Sigmoid colon (tissue), 3 donors: ENCODE measurements around the gene PISD.

Experiments
- POLR2A ChIP-seq, 2 donors: fragments of 450-650 bp; IDR thresholded peaks; one replicate each; pipeline ENCODE4 v1.6.1; 2016; ENCODE audit warnings: antibody characterized with exemption in 2 of 2, mild to moderate bottlenecking in 2 of 2, moderate library complexity in 2 of 2
- TF ChIP-seq, protein P1 (sequence below), 4 experiments: fragments of 450-650 bp in 3 of 4; fragments of 200-600 bp in 1 of 4; IDR thresholded peaks; one replicate each; pipeline ENCODE4 v1.5.1; 2016 to 2019; ENCODE audit warnings: antibody characterized with exemption in 4 of 4, mild to moderate bottlenecking in 3 of 4, moderate library complexity in 2 of 4

DNA sequence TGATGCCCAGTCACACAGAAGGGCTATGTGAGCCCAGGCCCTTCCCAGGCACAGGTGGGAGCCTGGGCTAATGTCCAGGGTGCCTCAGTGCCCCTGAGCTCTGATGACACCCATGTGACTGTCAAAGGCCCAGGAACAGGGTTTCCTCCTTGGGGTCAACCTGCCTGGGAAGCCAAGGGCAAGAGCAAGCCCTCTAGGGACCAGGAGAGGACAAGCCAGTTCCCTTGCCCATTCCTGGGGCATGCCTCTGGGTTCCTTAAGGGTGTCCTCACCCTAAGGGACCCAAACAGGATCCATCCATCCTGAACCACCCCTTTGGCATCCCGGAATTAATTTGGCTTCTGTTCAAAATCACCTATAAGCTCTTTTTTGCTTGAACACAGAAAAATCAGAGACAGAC lies 39.0 kb downstream of the PISD start:
- TF ChIP-seq, protein P1, sequence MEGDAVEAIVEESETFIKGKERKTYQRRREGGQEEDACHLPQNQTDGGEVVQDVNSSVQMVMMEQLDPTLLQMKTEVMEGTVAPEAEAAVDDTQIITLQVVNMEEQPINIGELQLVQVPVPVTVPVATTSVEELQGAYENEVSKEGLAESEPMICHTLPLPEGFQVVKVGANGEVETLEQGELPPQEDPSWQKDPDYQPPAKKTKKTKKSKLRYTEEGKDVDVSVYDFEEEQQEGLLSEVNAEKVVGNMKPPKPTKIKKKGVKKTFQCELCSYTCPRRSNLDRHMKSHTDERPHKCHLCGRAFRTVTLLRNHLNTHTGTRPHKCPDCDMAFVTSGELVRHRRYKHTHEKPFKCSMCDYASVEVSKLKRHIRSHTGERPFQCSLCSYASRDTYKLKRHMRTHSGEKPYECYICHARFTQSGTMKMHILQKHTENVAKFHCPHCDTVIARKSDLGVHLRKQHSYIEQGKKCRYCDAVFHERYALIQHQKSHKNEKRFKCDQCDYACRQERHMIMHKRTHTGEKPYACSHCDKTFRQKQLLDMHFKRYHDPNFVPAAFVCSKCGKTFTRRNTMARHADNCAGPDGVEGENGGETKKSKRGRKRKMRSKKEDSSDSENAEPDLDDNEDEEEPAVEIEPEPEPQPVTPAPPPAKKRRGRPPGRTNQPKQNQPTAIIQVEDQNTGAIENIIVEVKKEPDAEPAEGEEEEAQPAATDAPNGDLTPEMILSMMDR (IDR thresholded peaks at IDR 0.05), result no peak
- no peak for TF ChIP-seq POLR2A (IDR thresholded peaks at IDR 0.05)
